ENCODE data around the gene CDS1.
"Not testable (repeated sequence)": the region's sequence is repeated elsewhere in the genome, so short reads cannot be mapped to it uniquely, and the experiment has no call there.

Gene CDS1

GRCh38 chr4:84611531-84611930 lies 28.6 kb downstream of the CDS1 start:
- no peak for DNase-seq (ENCODE audit: low read depth)

GRCh38 chr4:84614891-84615290 lies 32.0 kb downstream of the CDS1 start:
- no peak for DNase-seq (ENCODE audit: low read depth)

GRCh38 chr4:84615355-84615754 lies 32.4 kb downstream of the CDS1 start:
- DNase-seq (ENCODE audit: low read depth): no peak

GRCh38 chr4:84622959-84623358 lies 40.0 kb downstream of the CDS1 start:
- DNase-seq (ENCODE audit: low read depth): peak; percentile 12

- no peak for DNase-seq (ENCODE audit: low read depth)
These were observed 40.7 kb downstream of the CDS1 start for GRCh38 chr4:84623661-84624060.

- no peak for DNase-seq (ENCODE audit: low read depth)
These were observed 43.7 kb downstream of the CDS1 start for GRCh38 chr4:84626673-84627072.

GRCh38 chr4:84631573-84631972 lies 48.6 kb downstream of the CDS1 start:
- DNase-seq (ENCODE audit: low read depth): peak; percentile 49

- peak; percentile 93 for DNase-seq (ENCODE audit: low read depth)
These were observed 49.2 kb downstream of the CDS1 start for GRCh38 chr4:84632092-84632491.

GRCh38 chr4:84634961-84635360 lies 52.0 kb downstream of the CDS1 start:
- DNase-seq (ENCODE audit: low read depth): no peak

GRCh38 chr4:84638092-84638491 lies 55.2 kb downstream of the CDS1 start:
- no peak for DNase-seq (ENCODE audit: low read depth)

- no peak for DNase-seq (ENCODE audit: low read depth)
These were observed 56.2 kb downstream of the CDS1 start for GRCh38 chr4:84639145-84639544.

GRCh38 chr4:84644087-84644486 lies 61.2 kb downstream of the CDS1 start:
- DNase-seq (ENCODE audit: low read depth): no peak

GRCh38 chr4:84647312-84647884 lies 64.5 kb downstream of the CDS1 start:
- DNase-seq (ENCODE audit: low read depth): peak; percentile 69

GRCh38 chr4:84648178-84648577 lies 65.3 kb downstream of the CDS1 start:
- DNase-seq (ENCODE audit: low read depth): no peak

GRCh38 chr4:84648863-84649647 lies 66.1 kb downstream of the CDS1 start:
- no peak for DNase-seq (ENCODE audit: low read depth)

GRCh38 chr4:84651499-84651898 lies 68.6 kb downstream of the CDS1 start:
- no peak for DNase-seq (ENCODE audit: low read depth)

- no peak for DNase-seq (ENCODE audit: low read depth)
These were observed 69.6 kb downstream of the CDS1 start for GRCh38 chr4:84652478-84652877.

- DNase-seq (ENCODE audit: low read depth): no peak
These were observed 77.7 kb downstream of the CDS1 start for GRCh38 chr4:84660606-84661005.

- no peak for DNase-seq (ENCODE audit: low read depth)
These were observed 78.4 kb downstream of the CDS1 start for GRCh38 chr4:84661191-84661939.

- DNase-seq (ENCODE audit: low read depth): not testable (repeated sequence)
These were observed 81.8 kb downstream of the CDS1 start for GRCh38 chr4:84664767-84665166.

- no peak for DNase-seq (ENCODE audit: low read depth)
These were observed 83.5 kb downstream of the CDS1 start for GRCh38 chr4:84666439-84666838.

GRCh38 chr4:84669201-84669600 lies 86.3 kb downstream of the CDS1 start:
- no peak for DNase-seq (ENCODE audit: low read depth)

GRCh38 chr4:84672177-84672576 lies 89.2 kb downstream of the CDS1 start:
- no peak for DNase-seq (ENCODE audit: low read depth)
